GM19328 (cell line): ENCODE measurements around the gene BMERB1.
"Not testable (repeated sequence)": the region's sequence is repeated elsewhere in the genome, so short reads cannot be mapped to it uniquely, and the experiment has no call there.

Experiments used
- ATAC-seq: cut with Tn5 transposase; IDR thresholded peaks from one replicate; pipeline ENCODE4 v1.9.1; 2021; ENCODE audit warnings: mild to moderate bottlenecking, moderate library complexity; ENCODE audit not compliant: unreplicated experiment

BMERB1 gene

GRCh38 chr16:15607221-15607699, 172.9 kb downstream of the BMERB1 start:
- ATAC-seq = not testable (repeated sequence)

DNA sequence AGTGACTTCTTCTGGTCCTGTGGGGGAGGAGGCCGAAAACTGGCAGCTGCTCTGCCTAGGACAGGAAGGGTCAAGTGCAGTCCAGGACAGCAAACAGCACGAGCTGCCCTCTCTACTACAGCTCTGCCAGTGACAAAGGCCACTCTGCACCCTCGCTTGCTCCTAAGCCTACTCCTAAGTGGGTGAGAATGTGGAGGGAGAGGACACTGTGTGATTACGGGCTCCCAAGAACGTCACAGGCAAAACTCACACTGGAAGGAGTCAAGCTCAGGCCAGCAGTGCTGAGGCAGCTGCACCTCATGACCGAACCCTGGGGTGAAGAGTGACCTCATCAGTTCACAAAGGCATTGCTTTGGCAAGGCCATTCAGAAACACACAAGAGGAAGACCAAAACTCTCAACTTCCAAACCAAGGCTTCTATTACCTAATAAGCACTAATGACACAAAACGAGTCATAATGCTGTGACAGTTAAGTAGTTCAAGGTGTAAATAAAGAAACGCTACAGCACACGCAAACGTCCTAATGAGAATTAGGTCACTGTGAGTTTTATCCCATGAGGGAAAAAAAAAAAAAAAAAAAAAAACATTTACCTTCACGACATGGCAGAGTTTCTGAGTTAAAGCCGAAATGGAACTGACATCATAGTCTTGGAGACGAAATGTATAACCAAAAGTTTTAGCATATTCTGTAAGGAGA, 173.5 kb downstream of the BMERB1 start:
- ATAC-seq = no peak

DNA sequence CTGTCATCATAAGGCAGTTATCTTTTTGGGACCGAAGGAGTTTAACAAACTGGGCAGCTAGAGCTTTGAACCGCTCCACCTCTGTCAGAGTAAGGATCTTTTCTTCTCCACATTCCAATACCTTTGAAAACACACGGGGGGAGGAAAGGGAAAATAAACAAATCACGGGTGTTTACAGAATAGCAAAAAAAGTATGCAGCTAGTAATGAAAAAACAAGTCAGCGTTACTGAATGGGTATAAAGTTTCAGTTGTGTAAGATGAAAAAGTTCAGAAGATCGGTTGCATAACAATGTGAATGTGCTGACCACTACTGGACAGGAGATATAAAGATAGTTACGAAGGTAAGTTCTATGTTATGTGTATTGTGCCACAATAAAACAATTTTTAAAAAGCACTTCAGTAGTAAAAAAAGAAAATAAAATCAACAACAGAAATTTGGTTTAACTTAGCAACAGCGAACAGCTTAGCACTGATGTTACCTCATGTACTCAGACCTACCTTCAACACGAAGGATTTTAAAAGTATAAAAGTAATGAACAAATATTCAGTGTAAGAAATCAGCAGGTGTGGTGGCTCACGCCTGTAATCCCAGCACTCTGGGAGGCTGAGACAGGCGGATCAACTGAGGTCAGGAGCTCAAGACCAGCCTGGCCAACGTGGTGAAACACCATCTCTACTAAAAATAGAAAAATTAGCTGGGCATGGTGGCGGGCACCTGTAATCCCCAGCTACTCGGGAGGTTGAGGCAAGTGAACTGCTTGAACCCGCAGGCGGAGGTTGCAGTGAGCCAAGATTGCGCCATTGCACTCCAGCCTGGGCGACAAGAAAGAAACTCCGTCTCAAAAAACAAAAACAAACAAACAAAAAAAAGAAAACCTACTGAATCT, 174.3 kb downstream of the BMERB1 start:
- no peak for ATAC-seq

DNA sequence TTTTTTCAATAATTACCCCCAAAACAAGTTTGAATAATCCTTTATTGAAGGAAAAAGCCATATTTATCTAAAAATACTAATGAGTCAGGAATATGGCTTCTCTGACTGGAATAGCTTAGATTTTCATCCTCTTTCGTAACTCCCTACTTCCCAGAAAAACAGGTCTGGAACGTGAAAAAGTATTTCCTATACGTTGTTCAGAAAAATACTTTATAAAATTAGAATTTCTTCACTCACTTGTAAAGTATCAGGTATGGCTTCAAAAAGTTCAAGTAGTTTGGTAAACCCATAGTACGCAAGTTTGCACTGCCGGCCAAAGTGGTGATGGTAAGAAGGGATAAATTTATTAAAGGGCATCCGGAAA, 174.9 kb downstream of the BMERB1 start:
- no peak for ATAC-seq

- no peak for ATAC-seq
Measured at GRCh38 chr16:15610369-15610871, 176.0 kb downstream of the BMERB1 start.

DNA sequence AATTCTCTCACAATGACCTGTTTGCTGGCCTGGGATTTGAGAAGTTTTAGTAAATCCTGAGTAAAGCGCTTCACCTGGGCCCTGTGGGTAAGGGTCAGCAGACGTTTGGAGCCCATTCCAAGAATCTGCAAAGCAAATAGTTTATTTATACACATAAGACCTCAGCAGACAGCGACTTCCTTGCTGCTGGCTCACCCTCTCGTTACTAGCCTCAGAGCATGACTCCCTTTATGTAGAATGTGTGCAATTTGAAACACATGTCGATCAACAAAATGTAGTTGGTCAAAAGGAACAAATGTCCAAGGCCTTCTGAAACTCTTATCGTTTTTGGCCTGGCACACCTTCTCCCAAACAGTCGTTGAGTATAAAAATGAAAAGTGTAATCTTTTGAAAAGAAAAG, 177.2 kb downstream of the BMERB1 start:
- ATAC-seq = no peak

DNA sequence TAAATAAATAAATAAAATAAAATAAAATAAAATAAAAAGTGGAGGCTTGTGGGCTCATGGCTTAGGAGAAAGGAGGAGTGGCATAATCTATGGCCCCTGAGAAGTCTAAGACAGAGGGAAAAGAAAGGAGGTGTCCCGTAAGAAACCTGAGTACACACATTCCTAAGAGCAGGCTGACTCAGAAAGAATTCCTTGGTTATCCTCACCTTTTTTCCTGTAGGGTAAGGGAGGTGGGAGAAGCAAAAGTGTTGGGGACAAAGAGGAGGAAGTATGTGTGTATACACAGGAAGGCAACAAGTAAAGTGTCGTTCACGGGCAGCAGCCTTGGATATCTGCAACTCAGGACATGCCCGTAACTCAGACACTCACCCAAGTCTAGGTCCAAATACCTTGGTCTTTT, 179.3 kb downstream of the BMERB1 start:
- no peak for ATAC-seq

GRCh38 chr16:15616012-15616411, 181.6 kb downstream of the BMERB1 start:
- no peak for ATAC-seq

GRCh38 chr16:15616475-15617165, 182.2 kb downstream of the BMERB1 start:
- ATAC-seq = no peak

DNA sequence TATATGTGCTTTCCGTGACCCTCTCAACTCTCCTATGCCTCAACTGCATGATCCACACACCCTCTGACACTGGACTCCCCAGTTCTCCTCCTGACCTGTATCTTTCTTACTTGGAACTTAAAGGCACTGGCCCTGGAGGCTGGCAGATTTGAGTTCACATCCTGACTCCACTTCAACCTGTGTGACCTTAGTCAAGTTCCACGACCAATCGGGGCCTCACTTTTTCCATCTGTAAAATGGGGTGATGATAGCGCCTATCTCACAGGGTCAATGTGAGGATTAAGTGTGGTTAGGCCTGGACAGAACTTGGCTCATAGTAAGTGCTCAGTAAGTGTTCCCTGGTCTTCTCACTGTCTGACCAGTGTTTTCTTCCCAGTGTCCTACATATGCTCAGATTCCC, 183.5 kb downstream of the BMERB1 start:
- ATAC-seq = no peak

DNA sequence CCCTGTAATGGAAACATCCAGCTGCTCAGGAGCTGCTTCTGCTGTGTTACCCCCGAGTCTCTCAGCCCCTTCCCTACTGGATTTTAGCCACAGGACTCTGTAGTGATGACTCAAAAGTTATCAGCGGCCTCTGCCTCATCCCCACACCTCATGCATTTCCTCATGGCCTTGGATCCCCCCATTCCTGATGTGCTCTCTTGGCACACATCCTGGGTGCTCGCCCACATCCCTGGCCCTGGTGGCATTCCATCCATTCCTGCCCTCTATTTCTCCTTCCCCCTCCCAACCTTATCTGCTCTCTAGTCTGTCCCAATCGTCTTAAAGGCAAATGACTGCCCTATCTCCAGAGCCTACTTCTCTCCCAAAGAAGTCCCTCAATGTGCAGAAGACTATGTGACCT, 184.0 kb downstream of the BMERB1 start:
- no peak for ATAC-seq

DNA sequence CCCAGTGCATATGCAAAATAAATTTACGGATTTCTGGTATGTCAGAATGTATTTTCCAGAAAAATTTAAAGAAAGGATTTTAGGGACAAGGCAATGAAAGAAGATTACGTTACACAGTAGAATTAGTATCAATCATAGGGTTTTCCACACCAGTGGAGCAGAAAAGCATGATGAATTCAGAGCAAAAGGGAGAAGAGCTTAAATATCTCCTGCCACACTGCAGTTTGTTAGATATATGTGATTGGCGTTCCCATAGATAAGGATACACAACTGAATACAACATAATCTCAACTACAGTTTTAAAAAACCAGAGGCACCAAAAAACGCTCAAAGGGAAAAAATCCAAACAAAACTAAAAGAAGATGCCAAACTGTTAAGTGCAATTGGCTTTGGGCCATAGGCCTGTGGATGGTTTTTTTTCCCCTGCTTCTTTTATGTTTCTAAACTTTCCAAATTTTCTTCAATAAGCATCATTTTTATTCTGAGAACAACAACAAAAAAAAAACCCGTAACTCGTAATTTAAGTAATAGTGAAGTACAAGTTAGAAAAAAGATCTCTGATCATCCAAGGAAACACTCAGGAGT, 186.3 kb downstream of the BMERB1 start:
- ATAC-seq = no peak

DNA sequence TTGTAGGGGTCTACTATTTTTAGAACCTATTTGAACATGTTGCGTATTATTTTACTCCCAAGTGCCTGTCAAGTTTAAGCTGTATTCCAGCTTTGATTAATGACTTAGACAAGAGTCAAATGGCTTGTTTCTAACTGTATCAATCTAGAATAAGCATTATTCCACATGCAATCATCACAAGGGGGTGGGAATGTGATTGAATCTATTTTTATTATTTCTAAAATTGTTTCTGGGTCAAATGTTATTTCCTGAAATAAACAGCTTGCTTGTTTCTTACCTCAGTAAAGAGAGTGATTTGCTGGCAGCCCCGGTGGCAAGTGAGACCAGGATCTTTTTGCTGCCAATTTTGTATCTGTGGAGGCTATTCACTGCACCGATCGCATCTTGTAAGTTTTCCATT, 187.1 kb downstream of the BMERB1 start:
- ATAC-seq = no peak

DNA sequence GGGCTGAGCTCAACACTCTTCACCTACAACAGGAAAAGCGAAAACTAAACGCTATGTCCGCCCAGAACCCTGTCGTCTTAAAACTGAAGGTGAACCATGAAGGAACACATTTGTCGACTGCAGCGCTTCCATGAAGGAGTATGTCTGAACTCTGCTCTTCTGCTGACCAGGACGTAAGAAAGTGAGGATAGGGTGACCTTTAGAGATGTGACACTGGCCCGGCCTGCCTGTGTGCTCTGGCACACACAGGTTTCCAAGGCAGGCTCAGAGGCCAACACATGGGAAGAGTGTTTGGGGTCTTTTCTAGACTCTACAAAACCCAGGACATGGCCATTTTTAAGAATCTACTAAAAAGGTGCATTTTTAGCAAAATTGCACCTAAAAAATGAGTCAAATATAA, 187.5 kb downstream of the BMERB1 start:
- ATAC-seq = no peak

DNA sequence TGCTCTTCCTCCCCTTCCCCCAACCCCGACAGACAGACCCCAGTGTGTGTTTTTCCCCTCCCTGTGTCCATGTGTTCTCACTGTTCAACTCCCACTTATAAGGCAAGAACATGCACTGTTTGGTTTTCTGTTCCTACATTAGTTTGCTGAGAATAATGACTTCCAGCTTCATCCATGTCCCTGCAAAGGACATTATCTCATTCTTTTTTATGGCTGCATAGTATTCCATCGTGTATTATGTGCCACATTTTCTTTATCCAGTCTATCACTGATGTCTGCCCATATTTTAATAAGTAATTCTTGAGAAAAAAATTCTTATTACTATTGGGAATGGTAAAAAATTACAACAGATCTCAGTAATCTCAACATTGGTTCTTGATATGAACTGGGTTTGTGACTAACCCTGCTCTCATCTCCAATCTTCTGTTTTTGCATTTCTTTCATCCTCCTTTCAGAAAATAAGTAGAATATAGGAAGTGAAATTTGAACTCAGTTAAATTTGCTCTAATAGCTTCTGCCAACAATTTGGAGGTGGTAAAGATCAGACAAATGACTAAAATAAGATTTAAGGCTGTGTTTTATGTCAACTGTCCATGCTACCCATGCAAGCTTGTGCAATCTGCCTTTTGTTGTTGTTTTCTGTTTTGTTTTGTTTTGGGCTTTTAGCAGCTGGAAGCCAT, 197.5 kb downstream of the BMERB1 start:
- ATAC-seq = no peak

- no peak for ATAC-seq
Measured at GRCh38 chr16:15635926-15636325, 201.5 kb downstream of the BMERB1 start.

DNA sequence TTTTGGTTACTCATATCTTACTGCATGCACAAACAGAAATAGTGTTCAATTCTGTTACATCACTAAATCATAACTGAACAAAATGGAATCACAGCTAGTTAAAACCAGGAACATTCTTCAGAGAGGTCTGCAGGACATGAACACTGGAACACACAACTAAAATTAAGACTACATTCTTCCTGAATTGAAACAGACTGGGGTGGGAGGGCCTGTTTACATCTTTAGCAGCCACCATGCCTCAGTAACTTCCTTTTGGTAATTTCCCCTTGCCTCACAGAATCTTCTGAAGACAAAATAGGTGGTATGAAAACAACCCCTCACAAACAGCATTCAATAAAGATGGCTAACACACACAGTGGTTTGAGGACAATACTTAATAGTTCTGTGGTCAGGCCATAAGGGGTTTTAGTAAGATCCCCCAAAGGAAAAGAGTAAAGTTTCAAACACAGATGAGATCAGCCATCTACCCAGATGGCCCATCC, 202.0 kb downstream of the BMERB1 start:
- ATAC-seq = no peak
